ENCODE data around the gene ZNF281. TPM values are rescaled to one million over a fixed set of nuclear protein-coding genes. Genes with fewer than 3 reads are reported as not detected.

Gene ZNF281
- polyA plus RNA-seq, 1 experiment = 17.7 TPM

DNA sequence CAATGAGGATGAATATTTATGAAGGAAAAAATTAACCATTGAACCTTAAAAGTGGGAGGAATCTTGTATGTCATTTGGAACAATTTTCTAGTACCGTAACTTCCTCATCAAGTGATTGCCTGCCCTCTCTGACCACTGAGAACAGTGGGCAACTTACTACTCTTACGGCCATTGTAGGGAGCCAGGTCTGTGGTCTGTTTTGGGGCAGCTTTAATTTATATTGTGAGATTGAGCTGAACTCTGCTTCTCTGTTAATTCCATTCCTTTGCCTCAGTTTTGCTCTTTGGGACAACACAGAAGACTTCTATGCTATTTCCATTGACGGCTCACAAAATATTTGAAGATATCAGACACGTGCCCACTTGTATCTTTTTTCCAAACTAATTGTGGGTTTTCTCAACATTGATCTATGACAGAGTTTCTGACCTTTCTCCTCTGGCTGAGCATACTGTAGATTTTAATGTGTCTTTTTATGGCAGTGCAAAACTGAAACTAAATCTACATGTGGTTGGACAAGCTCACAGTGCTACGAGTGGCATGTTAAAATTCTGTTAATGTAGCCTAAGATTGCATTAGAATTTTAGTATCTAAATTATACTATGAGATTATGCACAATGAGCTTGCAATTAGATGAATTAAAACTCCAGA, 27.8 kb upstream of the ZNF281 start:
- TF ChIP-seq CTCF (IDR thresholded peaks at IDR 0.05; ENCODE audit: low read depth, low read length) = no peak
- CTCF ChIA-PET = interaction anchor here (1.0 kb wide), 1 partner anchor 51 kb away, joined by 4 read pairs; no protein-coding TSS in a partner anchor
- Histone ChIP-seq H3K27ac (ENCODE audit: low read depth, low read length) (no peak overlapping the region), H3K27me3 (ENCODE audit: control insufficient read depth, insufficient read depth, low read length) (no peaks in the 10 kb centered on the region), H3K9me3 (ENCODE audit: control insufficient read depth, insufficient read depth, low read length) (no peaks in the 10 kb centered on the region), H3K4me3 (ENCODE audit: low read depth, low read length) (no peak overlapping the region)
- POLR2A ChIA-PET = interaction anchor here (0.6 to 0.8 kb wide), 2 partner anchors 9 to 17 kb away, joined by 3 to 5 read pairs; no protein-coding TSS in a partner anchor
- no peak for DNase-seq (ENCODE audit: low read depth, low spot score)

DNA sequence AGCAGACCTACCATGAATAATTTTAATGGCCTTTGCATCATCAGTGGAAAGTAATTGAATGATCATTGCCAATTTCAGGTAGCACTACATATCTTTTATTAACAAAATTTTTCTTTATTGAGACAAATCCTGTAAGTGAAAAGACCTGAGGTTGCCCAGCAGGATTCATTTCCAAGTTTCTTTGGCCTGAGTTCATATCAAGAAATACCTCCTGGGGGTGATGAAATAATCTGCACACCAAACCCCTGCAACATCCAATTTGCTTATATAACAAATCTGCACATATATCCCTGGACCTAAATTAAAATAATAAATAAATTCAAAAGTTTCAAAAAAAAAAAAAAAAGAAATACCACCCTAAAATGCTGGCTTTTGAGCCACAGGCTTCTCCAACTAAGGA, 27.3 kb upstream of the ZNF281 start:
- TF ChIP-seq CTCF (IDR thresholded peaks at IDR 0.05; ENCODE audit: low read depth, low read length) = no peak
- Histone ChIP-seq H3K4me3 (ENCODE audit: low read depth, low read length) (no peak overlapping the region), H3K27ac (ENCODE audit: low read depth, low read length) (no peak overlapping the region), H3K9me3 (ENCODE audit: control insufficient read depth, insufficient read depth, low read length) (no peaks in the 10 kb centered on the region), H3K27me3 (ENCODE audit: control insufficient read depth, insufficient read depth, low read length) (no peaks in the 10 kb centered on the region)
- ChIA-PET POLR2A (no interaction called here), CTCF (no interaction called here)
- DNase-seq (ENCODE audit: low read depth, low spot score) = no peak

GRCh38 chr1:200436436-200436835, 26.6 kb upstream of the ZNF281 start:
- no peak overlapping the region for H3K27ac ChIP-seq (ENCODE audit: low read depth, low read length)
- ChIA-PET CTCF (no interaction called here), POLR2A (no interaction called here)
- no peaks in the 10 kb centered on the region for H3K27me3 ChIP-seq (ENCODE audit: control insufficient read depth, insufficient read depth, low read length)
- DNase-seq (ENCODE audit: low read depth, low spot score) = no peak
- H3K4me3 ChIP-seq (ENCODE audit: low read depth, low read length) = no peak overlapping the region
- H3K9me3 ChIP-seq (ENCODE audit: control insufficient read depth, insufficient read depth, low read length) = no peaks in the 10 kb centered on the region
- no peak for TF ChIP-seq CTCF (IDR thresholded peaks at IDR 0.05; ENCODE audit: low read depth, low read length)

- Histone ChIP-seq H3K4me3 (ENCODE audit: low read depth, low read length) (no peak overlapping the region), H3K27me3 (ENCODE audit: control insufficient read depth, insufficient read depth, low read length) (no peaks in the 10 kb centered on the region), H3K27ac (ENCODE audit: low read depth, low read length) (no peak overlapping the region), H3K9me3 (ENCODE audit: control insufficient read depth, insufficient read depth, low read length) (no peaks in the 10 kb centered on the region)
- CTCF ChIA-PET = no interaction called here
- no peak for TF ChIP-seq CTCF (IDR thresholded peaks at IDR 0.05; ENCODE audit: low read depth, low read length)
- DNase-seq (ENCODE audit: low read depth, low spot score) = no peak
- POLR2A ChIA-PET = no interaction called here
Measured at GRCh38 chr1:200435200-200435780, 25.5 kb upstream of the ZNF281 start.

- Histone ChIP-seq H3K9me3 (ENCODE audit: control insufficient read depth, insufficient read depth, low read length) (no peaks in the 10 kb centered on the region), H3K27ac (ENCODE audit: low read depth, low read length) (no peak overlapping the region), H3K27me3 (ENCODE audit: control insufficient read depth, insufficient read depth, low read length) (no peaks in the 10 kb centered on the region), H3K4me3 (ENCODE audit: low read depth, low read length) (no peak overlapping the region)
- no peak for DNase-seq (ENCODE audit: low read depth, low spot score)
- TF ChIP-seq CTCF (IDR thresholded peaks at IDR 0.05; ENCODE audit: low read depth, low read length) = no peak
- CTCF ChIA-PET = no interaction called here
- POLR2A ChIA-PET = no interaction called here
Measured at GRCh38 chr1:200433586-200433985, 23.8 kb upstream of the ZNF281 start.
